Sigmoid colon (tissue), 7 donors: ENCODE measurements around the gene LPP. TPM values are rescaled to one million over a fixed set of nuclear protein-coding genes. Genes with fewer than 3 reads are reported as not detected.

ENCODE experiments used
- DNase-seq: peaks from one replicate; pipeline ENCODE4 v3.0.0-alpha.2; 2019
- H3K27ac ChIP-seq, 4 donors: fragments of 200-600 bp; sonication (generic); one replicate each; pipeline ENCODE4 v1.5.1; 2016 to 2019; ENCODE audit warnings: mild to moderate bottlenecking in 1 of 4
- H3K27me3 ChIP-seq, 3 donors: fragments of 200-600 bp; sonication (generic); one replicate each; pipeline ENCODE4 v1.5.1; 2019; ENCODE audit warnings: mild to moderate bottlenecking in 1 of 3
- H3K36me3 ChIP-seq, 4 donors: fragments of 200-600 bp; sonication (generic); one replicate each; pipeline ENCODE4 v1.5.1; 2016 to 2019
- H3K4me1 ChIP-seq, 4 donors: fragments of 200-600 bp; sonication (generic); one replicate each; pipeline ENCODE4 v1.5.1; 2017 to 2019
- H3K4me3 ChIP-seq, 4 donors: fragments of 200-600 bp; sonication (generic); one replicate each; pipeline ENCODE4 v1.5.1; 2017 to 2019; ENCODE audit warnings: mild to moderate bottlenecking in 2 of 4, moderate library complexity in 1 of 4
- H3K9me3 ChIP-seq, 4 donors: fragments of 200-600 bp in 3 of 4; sonication (generic) in 3 of 4; one replicate each; pipeline versions ENCODE4 v1.5.1 to v1.6.1; 2013 to 2019
- EP300 ChIP-seq, 4 donors: sonication (generic); formaldehyde crosslinking; IDR thresholded peaks; one replicate each; pipeline ENCODE4 v1.6.1; 2017; ENCODE audit warnings: antibody characterized with exemption in 4 of 4
- POLR2A ChIP-seq, 2 donors: fragments of 450-650 bp; IDR thresholded peaks; one replicate each; pipeline ENCODE4 v1.6.1; 2016; ENCODE audit warnings: antibody characterized with exemption in 2 of 2, mild to moderate bottlenecking in 2 of 2, moderate library complexity in 2 of 2
- POLR2AphosphoS5 ChIP-seq, 4 donors: sonication (generic); formaldehyde crosslinking; IDR thresholded peaks; one replicate each; pipeline ENCODE4 v1.6.1; 2017; ENCODE audit warnings: antibody characterized with exemption in 4 of 4
- WGBS, 2 donors: extraction: QIAGEN DNeasy Blood & Tissue Kit; methylation state at CpG; one replicate each; pipeline ENCODE4 v1.1.7; 2013; 5-methylcytosine and 5-hydroxymethylcytosine counted together
- intact Hi-C: fragments of 100-400 bp; cut with DNase I; formaldehyde crosslinking; loops from one replicate; pipeline ENCODE4 v1.15.1; 2023
- polyA plus RNA-seq, 3 donors: library from polyadenylated mRNA; stranded (reverse); fragments of 200-250 nt; gene quantifications; one replicate each; pipeline ENCODE4 v1.2.3, GENCODE V29; 2013
- total RNA-seq, 4 donors: library from RNA; depleted of rRNA; stranded (reverse); fragments of >200 nt; gene quantifications; one replicate each; pipeline ENCODE4 v1.1.0, GENCODE V29; 2016
- TF ChIP-seq, protein P1 (sequence below), 4 experiments: fragments of 450-650 bp in 3 of 4; fragments of 200-600 bp in 1 of 4; IDR thresholded peaks; one replicate each; pipeline ENCODE4 v1.5.1; 2016 to 2019; ENCODE audit warnings: antibody characterized with exemption in 4 of 4, mild to moderate bottlenecking in 3 of 4, moderate library complexity in 2 of 4
- donor health status: healthy with polysubstance abuse.
- donor health status: Bipolar disorder and iron deficiency.
- donor health status: healthy.

The LPP gene
- total and polyA plus RNA-seq, 7 donors: 5.3 to 1,773 (median 824) TPM

DNA sequence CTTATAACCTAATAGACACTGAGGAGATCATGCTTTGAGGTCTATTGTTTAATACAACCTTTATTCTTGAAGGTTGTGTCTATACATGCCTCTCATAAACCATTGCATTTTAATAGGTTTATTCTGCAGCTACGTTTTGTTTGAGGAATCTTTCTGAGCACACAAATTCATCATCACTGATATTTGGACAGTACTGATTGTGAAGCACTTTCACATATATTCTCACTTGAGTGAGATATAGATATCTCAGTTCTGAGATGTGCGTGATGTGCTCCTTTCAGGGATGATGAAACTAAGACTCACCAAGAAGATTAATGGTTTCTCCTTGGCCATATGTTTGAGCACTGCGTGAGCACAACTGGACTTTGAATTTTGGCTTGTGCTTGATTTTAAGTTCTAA, 374.4 kb downstream of the LPP start:
- H3K9me3 ChIP-seq: no peaks in the 10 kb centered on the region
- no peak for DNase-seq
- 72 to 84% methylated on average over 3 of the region's 3 CpGs for WGBS, 2 donors
- peaks cover 0 to 85% (median 81%) of the 10 kb centered on the region in 4 donors for H3K4me1 ChIP-seq
- no peaks in the 10 kb centered on the region for H3K27me3 ChIP-seq
- no peak overlapping the region for H3K4me3 ChIP-seq
- intact Hi-C loops: no loop called here
- peaks cover 0 to 25% (median 4%) of the 10 kb centered on the region in 4 donors for H3K36me3 ChIP-seq
- H3K27ac ChIP-seq: peak overlapping the region in 1 of 4 donors; percentile 12
- TF ChIP-seq POLR2AphosphoS5 (IDR thresholded peaks at IDR 0.05) (no peak), POLR2A (IDR thresholded peaks at IDR 0.05) (no peak), EP300 (IDR thresholded peaks at IDR 0.05) (no peak)
- TF ChIP-seq, protein P1, sequence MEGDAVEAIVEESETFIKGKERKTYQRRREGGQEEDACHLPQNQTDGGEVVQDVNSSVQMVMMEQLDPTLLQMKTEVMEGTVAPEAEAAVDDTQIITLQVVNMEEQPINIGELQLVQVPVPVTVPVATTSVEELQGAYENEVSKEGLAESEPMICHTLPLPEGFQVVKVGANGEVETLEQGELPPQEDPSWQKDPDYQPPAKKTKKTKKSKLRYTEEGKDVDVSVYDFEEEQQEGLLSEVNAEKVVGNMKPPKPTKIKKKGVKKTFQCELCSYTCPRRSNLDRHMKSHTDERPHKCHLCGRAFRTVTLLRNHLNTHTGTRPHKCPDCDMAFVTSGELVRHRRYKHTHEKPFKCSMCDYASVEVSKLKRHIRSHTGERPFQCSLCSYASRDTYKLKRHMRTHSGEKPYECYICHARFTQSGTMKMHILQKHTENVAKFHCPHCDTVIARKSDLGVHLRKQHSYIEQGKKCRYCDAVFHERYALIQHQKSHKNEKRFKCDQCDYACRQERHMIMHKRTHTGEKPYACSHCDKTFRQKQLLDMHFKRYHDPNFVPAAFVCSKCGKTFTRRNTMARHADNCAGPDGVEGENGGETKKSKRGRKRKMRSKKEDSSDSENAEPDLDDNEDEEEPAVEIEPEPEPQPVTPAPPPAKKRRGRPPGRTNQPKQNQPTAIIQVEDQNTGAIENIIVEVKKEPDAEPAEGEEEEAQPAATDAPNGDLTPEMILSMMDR (IDR thresholded peaks at IDR 0.05): no peak

GRCh38 chr3:188529228-188529627, 375.3 kb downstream of the LPP start:
- no peaks in the 10 kb centered on the region for H3K9me3 ChIP-seq
- H3K4me1 ChIP-seq: peaks cover 0 to 85% (median 83%) of the 10 kb centered on the region in 4 donors
- H3K4me3 ChIP-seq: no peak overlapping the region
- no peaks in the 10 kb centered on the region for H3K27me3 ChIP-seq
- intact Hi-C loops: no loop called here
- peak overlapping the region in 1 of 4 donors; percentile 7 for H3K27ac ChIP-seq
- WGBS, 2 donors: 90 to 96% methylated on average over 3 of the region's 3 CpGs
- H3K36me3 ChIP-seq: peaks cover 0 to 25% (median 4%) of the 10 kb centered on the region in 4 donors
- DNase-seq: no peak
- TF ChIP-seq POLR2AphosphoS5 (IDR thresholded peaks at IDR 0.05): no peak
- TF ChIP-seq EP300 (IDR thresholded peaks at IDR 0.05): no peak
- TF ChIP-seq, protein P1 (IDR thresholded peaks at IDR 0.05): no peak
- no peak for TF ChIP-seq POLR2A (IDR thresholded peaks at IDR 0.05)

- H3K27ac ChIP-seq: peak overlapping the region in 2 of 4 donors; percentile 7 to 25
- no peak for TF ChIP-seq POLR2A (IDR thresholded peaks at IDR 0.05)
- TF ChIP-seq POLR2AphosphoS5 (IDR thresholded peaks at IDR 0.05): no peak
- no peak for TF ChIP-seq EP300 (IDR thresholded peaks at IDR 0.05)
- TF ChIP-seq, protein P1 (IDR thresholded peaks at IDR 0.05): no peak
- H3K9me3 ChIP-seq: no peaks in the 10 kb centered on the region
- H3K4me1 ChIP-seq: peaks cover 0 to 91% (median 82%) of the 10 kb centered on the region in 4 donors
- 91 to 96% methylated on average over 2 of the region's 2 CpGs for WGBS, 2 donors
- no peak for DNase-seq
- H3K36me3 ChIP-seq: peaks cover 0 to 18% (median 2%) of the 10 kb centered on the region in 4 donors
- no peaks in the 10 kb centered on the region for H3K27me3 ChIP-seq
- H3K4me3 ChIP-seq: no peak overlapping the region
- intact Hi-C loops: no loop called here
Observed at GRCh38 chr3:188530226-188530625, 376.3 kb downstream of the LPP start.

DNA sequence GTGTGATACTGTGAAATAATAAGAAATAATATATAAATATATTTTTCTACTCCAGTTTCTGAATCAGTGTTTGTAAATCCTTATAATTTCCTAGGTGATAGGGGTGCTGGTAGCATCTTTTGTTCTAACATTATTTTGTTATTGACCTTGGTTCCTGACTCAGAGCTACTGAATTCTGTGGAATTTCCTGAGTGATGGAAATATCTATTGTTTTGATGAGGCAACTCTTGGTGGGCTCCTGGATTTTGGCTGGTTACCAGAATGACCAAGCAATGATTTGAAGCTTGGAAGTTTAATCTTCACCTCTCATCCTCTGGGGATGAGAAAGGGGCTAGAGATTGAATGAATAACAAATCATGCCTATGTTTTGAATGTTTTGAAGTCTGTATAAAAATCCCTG, 377.3 kb downstream of the LPP start:
- H3K9me3 ChIP-seq: no peaks in the 10 kb centered on the region
- H3K4me1 ChIP-seq: peaks cover 0 to 85% (median 72%) of the 10 kb centered on the region in 4 donors
- H3K27ac ChIP-seq: peak overlapping the region in 1 of 4 donors; percentile 3
- DNase-seq: no peak
- peaks cover 0 to 8% (median 0%) of the 10 kb centered on the region in 4 donors for H3K36me3 ChIP-seq
- H3K4me3 ChIP-seq: no peak overlapping the region
- no peaks in the 10 kb centered on the region for H3K27me3 ChIP-seq
- intact Hi-C loops: no loop called here
- TF ChIP-seq EP300 (IDR thresholded peaks at IDR 0.05) (no peak), POLR2A (IDR thresholded peaks at IDR 0.05) (no peak), POLR2AphosphoS5 (IDR thresholded peaks at IDR 0.05) (no peak)
- TF ChIP-seq, protein P1 (IDR thresholded peaks at IDR 0.05): no peak

DNA sequence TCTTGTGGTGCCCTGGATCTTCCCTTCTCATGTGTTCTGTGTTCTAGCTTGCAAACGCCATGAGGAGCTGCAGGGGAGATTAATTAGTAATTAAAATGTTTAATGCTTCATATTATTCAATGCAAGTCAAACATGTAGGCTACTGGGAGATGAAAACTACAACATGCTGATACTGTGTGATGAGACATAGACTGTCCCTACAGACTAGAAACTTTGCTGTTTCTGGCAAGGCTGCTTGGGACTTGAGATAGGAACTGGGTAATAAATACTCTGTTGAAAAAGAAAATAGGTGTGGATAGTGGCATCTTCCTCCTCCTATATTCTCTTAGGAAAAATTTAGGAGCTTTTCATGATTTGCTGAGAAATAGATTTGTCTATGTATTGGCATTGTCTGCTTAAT, 379.2 kb downstream of the LPP start:
- 74 to 85% methylated on average over 1 of the region's 1 CpG for WGBS, 2 donors
- Histone ChIP-seq H3K27ac (peak overlapping the region in 2 of 4 donors; percentile 41 to 43), H3K4me1 (peaks cover 0 to 80% (median 66%) of the 10 kb centered on the region in 4 donors)

More for the DNA sequence above, 379.2 kb downstream of the LPP start:
- H3K36me3 ChIP-seq: no peaks in the 10 kb centered on the region
- no peaks in the 10 kb centered on the region for H3K9me3 ChIP-seq
- TF ChIP-seq POLR2A (IDR thresholded peaks at IDR 0.05) (no peak), POLR2AphosphoS5 (IDR thresholded peaks at IDR 0.05) (no peak), EP300 (IDR thresholded peaks at IDR 0.05) (no peak)
- TF ChIP-seq, protein P1 (IDR thresholded peaks at IDR 0.05): no peak
- DNase-seq: no peak
- intact Hi-C loops: no loop called here
- no peak overlapping the region for H3K4me3 ChIP-seq
- H3K27me3 ChIP-seq: no peaks in the 10 kb centered on the region
